Measurements from ENCODE around the gene PLPP3. TPM values are rescaled to one million over a fixed set of nuclear protein-coding genes. Genes with fewer than 3 reads are reported as not detected.

Gene PLPP3
- total RNA-seq, 1 experiment from 2014 or later: 3.4 TPM

- BruUV-seq (replicated peaks): no TSS peak
- ChIA-PET POLR2A (no interaction called here), CTCF (no interaction called here), RAD21 (ENCODE audit: low non-redundant PET in 1 of 2, low total read pairs in 2 of 2, uncharacterized antibody in 2 of 2, unreplicated experiment in 2 of 2) (no interaction called here)
- no peak for DNase-seq (ENCODE audit: low read depth, low spot score)
- no peak overlapping the region for H3K4me2 ChIP-seq (ENCODE audit: low read length)
- H3K27ac ChIP-seq (ENCODE audit: low read depth, low read length): no peak overlapping the region
- no peaks in the 10 kb centered on the region for H3K27me3 ChIP-seq (ENCODE audit: insufficient read depth, low read length)
- TF ChIP-seq POLR2A (IDR thresholded peaks at IDR 0.05; ENCODE audit: borderline replicate concordance, extremely low read depth, insufficient read depth, insufficient read length) (no peak), EZH2 (IDR thresholded peaks at IDR 0.05) (no peak), TCF7L2 (IDR thresholded peaks at IDR 0.05; ENCODE audit: borderline replicate concordance, extremely low read depth, insufficient read depth, insufficient read length) (no peak), EZH2phosphoT487 (IDR thresholded peaks at IDR 0.05; ENCODE audit: borderline replicate concordance) (no peak), ZNF274 (IDR thresholded peaks at IDR 0.05; ENCODE audit: low read depth, low read length) (no peak), YY1 (IDR thresholded peaks at IDR 0.05; ENCODE audit: extremely low read depth, insufficient replicate concordance, low read depth, low read length) (no peak), REST (IDR thresholded peaks at IDR 0.05; ENCODE audit: low read depth) (no peak), ZFX (IDR thresholded peaks at IDR 0.05) (no peak), ZBTB33 (IDR thresholded peaks at IDR 0.05; ENCODE audit: extremely low read depth, insufficient replicate concordance, low read length) (no peak), EGR1 (IDR thresholded peaks at IDR 0.05; ENCODE audit: low read depth) (no peak), MAX (IDR thresholded peaks at IDR 0.05) (no peak), CTCF (IDR thresholded peaks at IDR 0.05 in 2 of 3, conservative IDR thresholded peaks at IDR 0.05 in 1 of 3; ENCODE audit: borderline replicate concordance in 1 of 3, insufficient read depth in 1 of 3, low read depth in 2 of 3, low read length in 2 of 3) (no peak), ELF1 (IDR thresholded peaks at IDR 0.05; ENCODE audit: borderline replicate concordance, low read depth) (no peak), JUND (IDR thresholded peaks at IDR 0.05) (no peak), FOSL1 (IDR thresholded peaks at IDR 0.05; ENCODE audit: low read depth) (no peak), SP1 (IDR thresholded peaks at IDR 0.05; ENCODE audit: low read depth) (no peak), RAD21 (IDR thresholded peaks at IDR 0.05; ENCODE audit: low read depth) (no peak), ATF3 (IDR thresholded peaks at IDR 0.05) (no peak), SRF (IDR thresholded peaks at IDR 0.05; ENCODE audit: low read depth) (no peak)
- H4K20me1 ChIP-seq (ENCODE audit: insufficient read depth): no peaks in the 10 kb centered on the region
- intact Hi-C loops (cut with micrococcal nuclease): no loop called here
- no peak overlapping the region for H3K4me3 ChIP-seq (replicated peaks in 1 of 2; ENCODE audit: low read depth in 1 of 2, low read length in 2 of 2)
- no peaks in the 10 kb centered on the region for H3K9me3 ChIP-seq (ENCODE audit: control insufficient read depth in 1 of 2, insufficient read depth in 1 of 2, low read depth in 1 of 2, low read length in 2 of 2)
- no peak overlapping the region for H2AFZ ChIP-seq (ENCODE audit: low read depth, low read length, poor library complexity, severe bottlenecking)
- no peaks in the 10 kb centered on the region for H3K4me1 ChIP-seq (ENCODE audit: control insufficient read depth in 1 of 2, insufficient read depth in 2 of 2, low read length in 2 of 2)
- no peaks in the 10 kb centered on the region for H3K79me2 ChIP-seq (ENCODE audit: insufficient read depth, low read length)
- ATAC-seq: no peak
- no peaks in the 10 kb centered on the region for H3K36me3 ChIP-seq (ENCODE audit: control insufficient read depth in 1 of 2, insufficient read depth in 2 of 2, low read length in 2 of 2)
- no peaks in the 10 kb centered on the region for H3K9me2 ChIP-seq (ENCODE audit: insufficient read depth)
- no peak overlapping the region for H3K9ac ChIP-seq (ENCODE audit: low read length)
Measured at GRCh38 chr1:56540467-56540866, 38.9 kb downstream of the PLPP3 start.
